HG03196 (cell line): ENCODE results near the gene IMMT.

Experiments used
- ATAC-seq: cut with Tn5 transposase; IDR thresholded peaks from one replicate; pipeline ENCODE4 v1.9.1; 2021; ENCODE audit not compliant: unreplicated experiment

Gene IMMT

GRCh38 chr2:86143926-86144685 is 51.2 kb downstream of the IMMT start:
- no peak for ATAC-seq

DNA sequence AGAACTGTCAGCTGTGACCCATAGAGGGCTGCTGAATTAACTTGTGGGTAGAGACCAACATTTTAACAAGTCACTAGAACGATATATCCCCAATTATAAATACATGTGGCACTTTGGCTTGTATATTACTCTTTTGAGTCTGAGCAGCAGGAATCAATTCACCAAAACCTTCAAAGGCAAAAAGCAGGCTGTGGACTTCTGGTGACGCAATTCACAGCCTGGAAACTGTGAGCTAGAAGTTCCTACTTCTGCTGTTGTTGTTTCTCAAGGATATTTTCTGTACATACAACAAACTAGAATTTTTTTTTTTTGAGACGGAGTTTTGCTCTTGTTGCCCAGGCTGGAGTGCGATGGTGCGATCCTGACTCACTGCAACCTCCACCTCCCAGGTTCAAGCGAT is 52.0 kb downstream of the IMMT start:
- ATAC-seq = no peak

DNA sequence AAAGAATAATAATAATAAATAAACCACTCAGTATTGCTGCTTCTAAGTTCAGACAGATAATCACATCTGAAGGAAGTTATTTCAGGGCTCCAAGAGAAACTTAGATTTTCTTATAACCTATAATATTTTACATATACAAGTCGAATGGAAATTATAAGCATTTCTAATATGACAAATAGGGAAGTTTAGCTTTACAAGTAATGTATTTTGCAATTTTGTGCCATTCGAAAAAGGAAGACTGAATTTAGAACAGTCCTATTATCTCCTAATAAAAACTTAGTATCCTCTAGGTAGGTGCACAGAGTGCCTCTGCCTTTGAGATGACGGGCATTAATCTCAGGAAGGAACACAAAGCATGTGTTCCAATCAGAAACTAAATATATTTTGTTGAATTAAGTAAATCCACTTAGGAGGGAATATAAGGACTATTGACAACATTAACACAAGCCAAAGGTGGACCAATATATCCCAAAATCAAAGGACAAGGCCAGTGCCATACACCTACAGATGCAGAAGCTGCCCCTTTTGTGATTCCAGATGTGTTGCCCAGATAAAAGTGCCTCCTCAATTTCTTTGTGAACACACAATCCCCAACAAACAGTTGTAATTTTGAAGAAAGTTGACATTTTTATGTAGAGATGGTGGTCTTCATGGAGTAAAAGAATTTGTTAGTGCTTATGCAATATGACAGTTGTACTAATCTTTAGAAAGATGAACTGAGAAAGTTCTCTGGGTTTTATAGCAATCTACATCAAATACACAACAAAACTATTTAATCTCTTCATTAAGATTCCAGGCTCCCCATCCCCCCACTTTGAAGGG is 52.6 kb downstream of the IMMT start:
- no peak for ATAC-seq

DNA sequence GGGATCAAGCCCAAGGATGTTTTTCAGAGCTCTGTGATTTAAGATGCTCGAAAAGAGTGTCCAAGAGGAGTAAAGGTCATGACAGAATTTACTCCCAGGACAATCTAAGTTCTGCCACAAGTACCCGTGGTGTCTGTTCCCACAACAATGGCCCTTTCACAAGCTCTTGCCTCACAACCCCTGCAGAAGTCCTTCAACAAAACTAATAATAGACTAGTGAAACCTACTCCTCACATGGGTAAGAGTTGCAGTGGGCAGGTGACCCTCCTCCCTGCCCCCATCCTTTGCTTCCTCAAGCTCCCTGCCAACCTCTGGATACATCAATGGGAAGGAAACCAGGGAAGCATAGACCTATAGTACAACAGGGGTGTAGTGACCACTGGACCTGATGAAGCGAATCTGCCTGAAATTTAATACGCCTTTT is 54.3 kb downstream of the IMMT start:
- ATAC-seq = no peak

- ATAC-seq = no peak
Measured at GRCh38 chr2:86139981-86140380, 55.3 kb downstream of the IMMT start.

- no peak for ATAC-seq
Measured at GRCh38 chr2:86138736-86139625, 56.3 kb downstream of the IMMT start.

DNA sequence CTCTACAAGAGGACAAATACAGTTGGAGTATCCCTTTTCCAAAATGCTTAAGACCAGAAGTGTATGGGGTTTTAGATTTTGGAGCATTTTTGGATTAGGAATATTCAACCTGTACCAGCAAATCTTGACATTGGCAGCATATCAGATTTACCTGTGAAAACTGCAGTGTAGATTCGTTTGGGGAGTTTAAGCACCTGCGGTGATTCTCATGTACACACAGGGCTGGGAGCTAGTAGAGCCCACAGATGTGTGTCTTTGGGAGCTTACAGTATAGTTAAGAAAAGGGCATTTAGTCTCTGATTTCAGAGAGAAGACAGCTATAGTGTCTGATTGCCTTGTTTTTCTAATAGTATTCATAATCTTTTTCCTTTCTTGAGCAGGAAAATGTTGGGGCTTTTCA is 59.1 kb downstream of the IMMT start:
- no peak for ATAC-seq

- ATAC-seq = no peak
Measured at GRCh38 chr2:86135653-86136052, 59.6 kb downstream of the IMMT start.

GRCh38 chr2:86134709-86135108 is 60.6 kb downstream of the IMMT start:
- ATAC-seq = no peak

GRCh38 chr2:86124683-86125082 is 70.6 kb downstream of the IMMT start:
- no peak for ATAC-seq

DNA sequence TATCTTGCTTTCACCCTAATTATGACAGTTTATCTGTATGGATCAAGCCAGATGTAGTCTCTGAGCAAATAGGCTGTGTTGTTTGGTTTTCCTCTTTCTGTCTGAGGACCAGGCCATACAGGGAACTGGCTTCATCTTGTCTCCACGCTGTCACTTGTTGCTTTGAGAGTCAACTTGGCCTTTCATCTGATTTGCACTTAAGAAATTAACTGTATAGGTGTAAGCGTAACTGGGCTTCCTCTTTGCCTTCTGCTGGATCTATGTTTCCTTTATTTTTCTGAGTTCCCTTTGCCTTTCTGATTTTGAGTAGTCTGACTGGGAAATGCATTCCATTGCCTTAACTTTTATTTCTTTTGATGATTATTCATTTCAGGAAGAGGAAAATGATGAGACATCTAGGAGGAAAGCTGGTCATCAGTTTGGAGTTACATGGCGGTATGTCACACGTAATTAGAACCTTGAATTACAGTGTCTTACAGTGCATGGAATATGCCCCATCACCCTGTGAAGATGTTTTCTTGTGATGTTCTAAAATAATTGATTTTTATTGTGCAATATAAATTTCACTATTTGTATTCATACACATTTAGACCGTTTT is 71.8 kb downstream of the IMMT start:
- no peak for ATAC-seq

DNA sequence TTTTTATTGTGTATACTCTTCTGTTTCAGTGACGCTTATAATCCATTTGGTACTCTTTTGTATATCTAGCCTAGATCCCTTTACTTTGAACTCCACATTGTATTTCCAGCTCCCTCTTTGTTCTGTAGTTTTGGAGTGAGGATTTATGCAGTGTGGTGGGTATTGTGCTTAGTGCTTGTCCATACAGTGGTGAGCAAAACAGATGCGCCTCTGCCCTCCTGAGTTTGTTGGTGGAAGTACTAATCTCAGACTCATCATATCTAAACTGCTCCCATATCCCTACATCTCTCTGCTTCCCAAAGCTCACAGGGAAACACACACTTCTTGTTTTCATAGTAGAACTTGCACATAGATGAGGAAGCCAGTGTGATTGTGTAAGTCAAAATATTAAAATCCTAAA is 77.1 kb downstream of the IMMT start:
- no peak for ATAC-seq

- ATAC-seq = no peak
Measured at GRCh38 chr2:86107031-86107430, 88.2 kb downstream of the IMMT start.

DNA sequence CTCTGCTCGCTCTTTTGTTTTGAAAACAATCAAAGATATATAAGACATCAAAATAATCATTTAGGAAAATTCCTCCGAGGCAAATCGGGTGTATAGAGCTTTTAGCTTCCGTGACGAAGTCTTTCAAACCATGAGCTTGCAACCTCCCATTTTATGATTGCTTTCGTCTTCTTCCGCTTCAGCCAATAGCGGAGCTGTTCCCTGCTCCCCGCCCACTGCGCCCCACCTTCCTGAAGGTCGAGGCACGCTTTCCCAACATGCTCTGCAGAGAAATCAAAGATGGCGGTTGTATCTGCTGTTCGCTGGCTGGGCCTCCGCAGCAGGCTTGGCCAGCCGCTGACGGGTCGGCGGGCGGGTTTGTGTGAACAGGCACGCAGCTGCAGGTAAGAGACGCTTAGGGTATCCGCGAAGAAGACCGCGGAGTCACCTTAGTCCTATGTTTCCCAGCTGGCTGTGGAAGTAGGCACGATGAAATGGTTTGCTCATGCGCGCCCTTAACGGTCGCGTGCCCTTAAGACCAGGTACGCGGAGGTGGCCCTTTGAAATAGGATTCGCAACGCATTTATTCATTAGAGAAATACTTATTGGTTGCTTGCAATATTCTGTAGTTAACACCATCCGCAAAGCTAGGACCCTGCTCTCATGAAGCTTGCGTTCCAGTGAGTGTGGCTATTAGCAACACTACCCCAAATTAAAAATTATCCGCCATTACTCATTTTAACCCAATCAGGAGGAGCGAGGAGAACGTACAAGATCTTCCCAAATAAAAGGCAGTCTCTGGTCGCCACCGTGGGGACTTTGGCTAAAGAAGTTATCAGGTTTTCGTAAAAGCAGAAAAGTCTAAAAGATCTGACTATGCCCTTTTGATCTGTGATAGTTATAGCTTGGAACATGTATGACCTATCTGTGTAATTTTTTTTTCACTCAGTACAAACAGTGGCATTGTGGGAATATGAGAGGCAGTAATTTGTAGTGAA is 89.0 kb downstream of the IMMT start, which contains the start of gene PTCD3:
PTCD3 (plus strand) TSS at position 267 of the 977 bp plus-strand sequence; CDS start at position 280, 13 bp downstream.
- ATAC-seq = peak; percentile 83

GRCh38 chr2:86105252-86105968 is 89.9 kb downstream of the IMMT start, which contains the start of gene POLR1A:
POLR1A (minus strand) TSS chr2:86105886; CDS start chr2:86105776, 110 bp downstream.
- peak; percentile 66 for ATAC-seq

DNA sequence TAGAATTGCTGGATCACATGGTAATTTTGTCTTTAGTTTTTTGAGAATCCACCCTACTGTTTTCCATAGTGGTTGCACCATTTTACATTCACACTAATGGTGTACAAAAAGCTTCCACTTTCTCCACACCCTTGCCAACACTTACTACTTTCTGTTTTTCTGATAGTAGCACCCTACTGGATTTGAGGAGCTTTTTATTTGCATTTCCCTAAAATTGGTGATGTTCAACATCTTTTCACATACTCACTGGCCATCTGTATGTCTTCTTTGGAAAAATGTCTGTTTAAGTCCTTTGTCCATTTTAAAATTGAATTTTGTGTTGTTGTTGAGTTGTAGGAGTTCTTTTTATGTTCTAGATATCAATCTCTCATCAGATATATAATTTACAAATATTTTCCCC is 93.1 kb downstream of the IMMT start:
- ATAC-seq = no peak

GRCh38 chr2:86097913-86098312 is 97.3 kb downstream of the IMMT start:
- no peak for ATAC-seq

- ATAC-seq = no peak
Measured at GRCh38 chr2:86097114-86097896, 98.0 kb downstream of the IMMT start.
